ENCODE results near the gene IL2RG.

Gene IL2RG

DNA sequence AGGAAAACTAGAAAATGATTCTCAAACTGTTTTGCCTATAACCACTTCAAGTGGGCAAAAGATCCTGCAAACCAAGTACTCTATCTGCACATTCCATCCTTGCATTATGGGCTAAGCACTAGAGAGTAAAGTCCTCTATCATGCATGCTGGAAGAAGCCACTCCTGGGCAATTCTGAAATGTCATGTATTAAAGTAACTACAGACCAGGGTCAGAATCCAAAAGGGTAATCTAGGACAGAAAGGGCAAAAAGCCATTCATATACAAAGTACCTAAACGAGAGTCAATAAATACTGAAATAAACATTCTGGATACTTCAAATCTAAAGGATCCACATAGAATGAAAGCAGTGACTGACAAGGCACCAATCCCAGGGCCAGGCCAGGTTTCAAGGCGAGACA, 44.3 kb downstream of the IL2RG start:
- peak overlapping the region; percentile 67 for H3K4me3 ChIP-seq (ENCODE audit: control insufficient read depth, low read depth, low read length)
- DNase-seq (ENCODE audit: low read depth) = no peak
- TF ChIP-seq, protein P1, sequence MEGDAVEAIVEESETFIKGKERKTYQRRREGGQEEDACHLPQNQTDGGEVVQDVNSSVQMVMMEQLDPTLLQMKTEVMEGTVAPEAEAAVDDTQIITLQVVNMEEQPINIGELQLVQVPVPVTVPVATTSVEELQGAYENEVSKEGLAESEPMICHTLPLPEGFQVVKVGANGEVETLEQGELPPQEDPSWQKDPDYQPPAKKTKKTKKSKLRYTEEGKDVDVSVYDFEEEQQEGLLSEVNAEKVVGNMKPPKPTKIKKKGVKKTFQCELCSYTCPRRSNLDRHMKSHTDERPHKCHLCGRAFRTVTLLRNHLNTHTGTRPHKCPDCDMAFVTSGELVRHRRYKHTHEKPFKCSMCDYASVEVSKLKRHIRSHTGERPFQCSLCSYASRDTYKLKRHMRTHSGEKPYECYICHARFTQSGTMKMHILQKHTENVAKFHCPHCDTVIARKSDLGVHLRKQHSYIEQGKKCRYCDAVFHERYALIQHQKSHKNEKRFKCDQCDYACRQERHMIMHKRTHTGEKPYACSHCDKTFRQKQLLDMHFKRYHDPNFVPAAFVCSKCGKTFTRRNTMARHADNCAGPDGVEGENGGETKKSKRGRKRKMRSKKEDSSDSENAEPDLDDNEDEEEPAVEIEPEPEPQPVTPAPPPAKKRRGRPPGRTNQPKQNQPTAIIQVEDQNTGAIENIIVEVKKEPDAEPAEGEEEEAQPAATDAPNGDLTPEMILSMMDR (IDR thresholded peaks at IDR 0.05; ENCODE audit: control insufficient read depth, insufficient read depth, low read depth, low read length, missing control alignments) = no peak

DNA sequence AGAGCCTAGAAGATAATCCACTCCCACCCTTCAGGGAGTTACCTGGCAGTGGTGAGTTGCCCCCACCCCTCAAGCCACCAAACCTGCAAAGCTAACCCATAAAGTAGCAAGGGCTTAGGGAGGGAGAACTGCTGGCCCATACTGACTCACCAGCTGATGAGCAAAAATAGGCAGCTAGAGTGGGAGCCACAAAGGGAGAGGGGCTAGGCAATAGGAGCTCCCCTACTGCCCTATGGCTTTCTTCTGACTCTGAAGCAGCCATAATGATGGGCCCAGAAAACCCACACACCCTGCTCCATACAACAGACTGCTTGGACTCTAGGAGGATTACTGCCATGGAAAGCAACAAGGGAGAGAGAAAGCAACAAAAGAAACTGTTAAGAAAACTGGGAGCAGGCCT, 51.2 kb downstream of the IL2RG start:
- no peak overlapping the region for H3K4me3 ChIP-seq (ENCODE audit: control insufficient read depth, low read depth, low read length)
- DNase-seq (ENCODE audit: low read depth) = no peak
- TF ChIP-seq, protein P1 (IDR thresholded peaks at IDR 0.05; ENCODE audit: control insufficient read depth, insufficient read depth, low read depth, low read length, missing control alignments) = no peak

DNA sequence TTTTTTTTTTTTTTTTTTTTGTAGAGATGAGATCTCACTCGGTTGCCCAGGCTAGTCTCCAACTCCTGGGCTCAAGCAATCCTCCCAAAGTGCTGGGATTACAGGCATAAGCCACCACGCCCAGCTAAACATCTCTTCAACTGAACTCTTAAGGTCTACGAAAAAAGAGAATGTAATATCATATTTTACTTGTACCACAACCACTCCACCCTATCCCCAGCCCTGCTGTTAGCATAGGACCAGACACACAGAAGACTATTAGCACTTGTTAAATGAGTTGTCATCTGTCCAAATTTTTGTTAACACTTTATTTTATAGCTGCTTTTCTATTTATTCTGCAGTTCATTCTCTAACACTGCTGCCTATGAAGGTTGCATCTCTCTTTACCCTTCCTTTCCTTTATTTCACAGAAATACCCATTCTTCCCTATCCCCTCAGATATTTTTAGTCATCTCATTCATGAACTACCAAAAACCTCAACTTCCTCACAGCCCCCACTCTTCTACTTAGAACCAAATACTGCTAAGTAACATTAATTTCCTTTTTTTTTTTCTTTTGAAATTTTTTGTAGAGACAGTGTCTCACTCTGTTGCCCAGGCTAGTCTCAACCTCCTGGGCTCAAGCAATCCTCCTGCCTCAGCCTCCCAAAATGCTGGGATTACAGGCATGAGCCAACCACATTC, 53.4 kb downstream of the IL2RG start:
- DNase-seq (ENCODE audit: low read depth) = no peak
- H3K4me3 ChIP-seq (ENCODE audit: control insufficient read depth, low read depth, low read length) = no peak overlapping the region
- TF ChIP-seq, protein P1 (IDR thresholded peaks at IDR 0.05; ENCODE audit: control insufficient read depth, insufficient read depth, low read depth, low read length, missing control alignments) = no peak
